HUES64 (cell line): ENCODE results near the gene GOLT1A.
"Not testable (repeated sequence)": the region's sequence is repeated elsewhere in the genome, so short reads cannot be mapped to it uniquely, and the experiment has no call there.

Experiments used
- H3K27ac ChIP-seq: 2 replicates; pipeline ENCODE4 v1.7.0; 2013; ENCODE audit warnings: low read depth, low read length, inconsistent platforms
- H3K27me3 ChIP-seq: 2 replicates; pipeline ENCODE4 v1.6.1; 2013; ENCODE audit warnings: mild to moderate bottlenecking, low read length; ENCODE audit not compliant: insufficient read depth
- H3K36me3 ChIP-seq: 2 replicates; pipeline ENCODE4 v1.6.1; 2013; ENCODE audit warnings: mild to moderate bottlenecking, low read length; ENCODE audit not compliant: insufficient read depth
- H3K4me1 ChIP-seq: 2 replicates; pipeline ENCODE4 v1.6.1; 2013; ENCODE audit warnings: mild to moderate bottlenecking, low read length, moderate library complexity; ENCODE audit not compliant: insufficient read depth
- H3K4me3 ChIP-seq: 2 replicates; pipeline ENCODE4 v1.5.1; 2013; ENCODE audit warnings: mild to moderate bottlenecking, low read length, moderate library complexity
- H3K9ac ChIP-seq: 2 replicates; pipeline ENCODE4 v1.6.1; 2013; ENCODE audit warnings: mild to moderate bottlenecking, low read depth, low read length
- H3K9me3 ChIP-seq: 2 replicates; pipeline ENCODE4 v1.6.1; 2013; ENCODE audit warnings: low read depth, low read length; ENCODE audit not compliant: insufficient read depth
- WGBS: fragments of 150-250, 120-280 bp; methylation state at CpG from one replicate; pipeline ENCODE4 v1.1.7; 2013; ENCODE audit warnings: missing lambda C conversion rate; 5-methylcytosine and 5-hydroxymethylcytosine counted together

GOLT1A gene

GRCh38 chr1:204242920-204243319 is 29.1 kb upstream of the GOLT1A start:
- H3K36me3 ChIP-seq, result no peaks in the 10 kb centered on the region
- 94% methylated on average over 10 of the region's 10 CpGs for WGBS
- no peak overlapping the region for H3K27ac ChIP-seq
- no peak overlapping the region for H3K4me3 ChIP-seq
- H3K9me3 ChIP-seq, result no peaks in the 10 kb centered on the region
- no peaks in the 10 kb centered on the region for H3K4me1 ChIP-seq
- H3K27me3 ChIP-seq, result no peaks in the 10 kb centered on the region
- H3K9ac ChIP-seq, result no peak overlapping the region

DNA sequence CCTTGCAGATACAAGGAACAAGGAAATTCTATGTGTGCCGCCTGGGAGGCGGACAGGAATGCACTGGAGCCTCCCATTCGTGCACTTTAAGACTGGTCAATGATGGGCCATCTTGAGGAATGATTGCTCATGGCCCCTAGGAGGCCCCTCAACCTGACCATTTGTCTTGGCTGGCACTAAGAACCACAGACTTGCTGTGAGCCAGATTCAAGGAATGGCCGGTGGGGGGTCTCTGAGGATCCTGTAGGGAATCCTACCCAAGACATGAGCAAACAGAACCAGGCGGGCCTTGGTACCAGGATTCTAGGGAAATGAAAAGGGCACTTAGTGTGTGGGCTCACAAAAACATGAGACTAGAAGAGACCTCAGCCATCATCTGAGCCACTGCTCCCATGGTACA is 28.1 kb upstream of the GOLT1A start:
- 90% methylated on average over 5 of the region's 5 CpGs for WGBS
- Histone ChIP-seq H3K27me3 (no peaks in the 10 kb centered on the region), H3K4me1 (no peaks in the 10 kb centered on the region), H3K9ac (no peak overlapping the region), H3K4me3 (no peak overlapping the region), H3K27ac (no peak overlapping the region), H3K9me3 (no peaks in the 10 kb centered on the region), H3K36me3 (no peaks in the 10 kb centered on the region)

- H3K27ac ChIP-seq, result no peak overlapping the region
- H3K9me3 ChIP-seq, result no peaks in the 10 kb centered on the region
- no peak overlapping the region for H3K9ac ChIP-seq
- H3K36me3 ChIP-seq, result no peaks in the 10 kb centered on the region
- H3K4me1 ChIP-seq, result no peaks in the 10 kb centered on the region
- H3K27me3 ChIP-seq, result no peaks in the 10 kb centered on the region
- 62% methylated on average over 2 of the region's 2 CpGs for whole genome bisulfite sequencing
- no peak overlapping the region for H3K4me3 ChIP-seq
These were observed 27.3 kb upstream of the GOLT1A start for GRCh38 chr1:204241050-204241449.

GRCh38 chr1:204240233-204240632 is 26.4 kb upstream of the GOLT1A start:
- Histone ChIP-seq H3K27ac (no peak overlapping the region), H3K36me3 (no peaks in the 10 kb centered on the region), H3K9ac (no peak overlapping the region), H3K4me1 (no peaks in the 10 kb centered on the region), H3K27me3 (no peaks in the 10 kb centered on the region), H3K9me3 (no peaks in the 10 kb centered on the region), H3K4me3 (no peak overlapping the region)
- 92% methylated on average over 1 of the region's 1 CpG for WGBS

GRCh38 chr1:204239401-204239800 is 25.6 kb upstream of the GOLT1A start:
- not testable (repeated sequence) for H3K4me3 ChIP-seq, H3K9me3 ChIP-seq, H3K27ac ChIP-seq, H3K9ac ChIP-seq, H3K27me3 ChIP-seq, H3K36me3 ChIP-seq, H3K4me1 ChIP-seq
- WGBS, result 78% methylated on average over 3 of the region's 3 CpGs

DNA sequence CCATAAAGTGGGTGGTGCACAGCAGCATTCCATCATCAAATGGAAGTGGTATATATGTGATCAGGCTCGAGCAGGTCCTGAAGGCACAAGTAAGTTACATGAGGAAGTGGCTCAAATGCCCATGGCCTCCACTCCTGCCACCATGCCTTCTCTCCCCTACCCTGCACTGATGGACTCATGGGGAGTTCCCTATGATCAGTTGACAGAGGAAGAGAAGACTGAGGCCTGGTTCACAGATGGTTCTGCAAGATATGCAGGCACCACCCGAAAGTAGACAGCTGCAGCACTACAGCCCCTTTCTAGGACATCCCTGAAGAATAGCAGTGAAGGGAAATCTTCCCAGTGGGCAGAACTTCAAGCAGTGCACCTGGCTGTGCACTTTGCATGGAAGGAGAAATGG is 24.7 kb upstream of the GOLT1A start:
- H3K36me3 ChIP-seq, H3K4me1 ChIP-seq, H3K27me3 ChIP-seq, H3K9ac ChIP-seq, H3K27ac ChIP-seq, H3K9me3 ChIP-seq, H3K4me3 ChIP-seq: not testable (repeated sequence)
- 90% methylated on average over 2 of the region's 2 CpGs for WGBS

GRCh38 chr1:204237515-204237914 is 23.7 kb upstream of the GOLT1A start:
- H3K27me3 ChIP-seq, H3K9ac ChIP-seq, H3K4me1 ChIP-seq, H3K9me3 ChIP-seq, H3K4me3 ChIP-seq, H3K27ac ChIP-seq, H3K36me3 ChIP-seq: not testable (repeated sequence)
- 88% methylated on average over 1 of the region's 1 CpG for WGBS

- no peaks in the 10 kb centered on the region for H3K4me1 ChIP-seq
- no peak overlapping the region for H3K4me3 ChIP-seq
- no peak overlapping the region for H3K9ac ChIP-seq
- H3K27me3 ChIP-seq, result no peaks in the 10 kb centered on the region
- no peaks in the 10 kb centered on the region for H3K9me3 ChIP-seq
- no peaks in the 10 kb centered on the region for H3K36me3 ChIP-seq
- H3K27ac ChIP-seq, result no peak overlapping the region
These were observed 18.7 kb upstream of the GOLT1A start for GRCh38 chr1:204232526-204232925.

GRCh38 chr1:204230211-204230610 is 16.4 kb upstream of the GOLT1A start:
- 94% methylated on average over 14 of the region's 14 CpGs for WGBS
- Histone ChIP-seq H3K4me1 (no peaks in the 10 kb centered on the region), H3K27me3 (no peaks in the 10 kb centered on the region), H3K27ac (no peak overlapping the region), H3K9ac (no peak overlapping the region), H3K9me3 (no peaks in the 10 kb centered on the region), H3K4me3 (no peak overlapping the region), H3K36me3 (no peaks in the 10 kb centered on the region)

- 95% methylated on average over 13 of the region's 13 CpGs for WGBS
- Histone ChIP-seq H3K36me3 (no peaks in the 10 kb centered on the region), H3K4me3 (no peak overlapping the region), H3K27me3 (no peaks in the 10 kb centered on the region), H3K4me1 (no peaks in the 10 kb centered on the region), H3K9me3 (no peaks in the 10 kb centered on the region), H3K9ac (no peak overlapping the region), H3K27ac (no peak overlapping the region)
These were observed 15.1 kb upstream of the GOLT1A start for GRCh38 chr1:204228896-204229295.

DNA sequence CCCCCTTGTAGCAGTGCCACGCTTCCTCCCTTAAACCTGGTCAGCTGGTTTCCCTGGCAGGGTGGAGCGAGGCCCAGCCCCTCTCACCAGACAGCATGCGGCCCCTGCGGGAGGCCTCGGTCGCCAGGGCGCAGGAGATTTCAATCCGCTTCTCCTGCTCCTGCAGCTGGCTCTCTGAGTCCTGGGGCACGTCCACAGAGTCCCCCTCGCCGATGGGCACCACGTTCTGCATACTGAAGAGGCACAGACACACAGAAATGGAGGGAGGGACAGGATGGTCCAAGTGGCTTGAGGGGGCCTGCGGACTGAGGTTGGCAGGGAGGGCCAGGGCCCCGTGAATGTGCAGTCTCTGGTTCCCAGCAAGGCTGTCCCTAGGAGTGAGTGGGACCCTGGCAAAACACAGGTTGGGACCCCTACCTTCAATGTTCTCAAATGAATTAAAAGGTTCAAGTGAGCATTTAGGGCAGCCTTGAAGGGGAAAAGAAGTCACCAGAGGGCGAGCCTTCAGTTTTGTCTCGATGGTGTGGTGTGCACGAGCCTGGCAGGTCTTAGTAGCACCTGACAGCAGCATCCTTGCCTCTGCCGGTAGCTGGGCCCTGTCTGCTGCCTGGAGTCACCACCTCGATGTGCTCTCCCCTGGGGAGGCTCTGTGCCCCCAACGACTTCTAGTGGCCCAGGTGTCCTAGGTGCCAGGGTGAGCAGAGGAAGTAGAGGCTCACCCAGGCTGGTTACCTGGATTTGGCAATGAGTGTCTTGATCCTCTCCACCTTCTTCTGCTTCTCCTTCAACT is 14.4 kb upstream of the GOLT1A start:
- WGBS, result 90% methylated on average over 20 of the region's 20 CpGs
- Histone ChIP-seq H3K27me3 (no peaks in the 10 kb centered on the region), H3K36me3 (no peaks in the 10 kb centered on the region), H3K4me3 (no peak overlapping the region), H3K9me3 (no peaks in the 10 kb centered on the region), H3K4me1 (no peaks in the 10 kb centered on the region), H3K27ac (no peak overlapping the region), H3K9ac (no peak overlapping the region)

GRCh38 chr1:204227351-204227750 is 13.6 kb upstream of the GOLT1A start:
- WGBS, result 85% methylated on average over 2 of the region's 2 CpGs
- no peaks in the 10 kb centered on the region for H3K9me3 ChIP-seq
- no peak overlapping the region for H3K27ac ChIP-seq
- no peak overlapping the region for H3K4me3 ChIP-seq
- H3K4me1 ChIP-seq, result no peaks in the 10 kb centered on the region
- H3K9ac ChIP-seq, result no peak overlapping the region
- no peaks in the 10 kb centered on the region for H3K36me3 ChIP-seq
- H3K27me3 ChIP-seq, result no peaks in the 10 kb centered on the region
